ENCODE results near the gene OXSM.

DNA sequence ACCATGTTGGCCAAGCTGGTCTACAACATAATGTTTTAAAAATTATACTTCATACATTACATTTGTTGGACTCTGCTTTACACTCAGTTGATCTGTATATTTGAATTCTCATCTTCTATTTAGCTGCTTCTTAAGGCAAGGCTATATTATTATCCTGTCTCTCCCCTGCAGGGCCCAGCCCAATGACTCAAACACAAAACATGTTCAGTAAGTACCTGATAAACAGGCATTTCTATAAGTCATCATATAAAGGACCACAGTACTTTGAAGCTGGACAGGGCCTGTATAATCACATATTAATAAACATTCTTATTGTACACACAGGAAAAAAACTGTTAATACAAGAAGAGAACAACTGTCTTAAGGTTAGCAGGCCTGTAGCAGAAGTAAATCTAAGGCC is 42.9 kb upstream of the OXSM start:
- TF ChIP-seq POLR2A (IDR thresholded peaks at IDR 0.05), result no peak
- TF ChIP-seq, protein P1, sequence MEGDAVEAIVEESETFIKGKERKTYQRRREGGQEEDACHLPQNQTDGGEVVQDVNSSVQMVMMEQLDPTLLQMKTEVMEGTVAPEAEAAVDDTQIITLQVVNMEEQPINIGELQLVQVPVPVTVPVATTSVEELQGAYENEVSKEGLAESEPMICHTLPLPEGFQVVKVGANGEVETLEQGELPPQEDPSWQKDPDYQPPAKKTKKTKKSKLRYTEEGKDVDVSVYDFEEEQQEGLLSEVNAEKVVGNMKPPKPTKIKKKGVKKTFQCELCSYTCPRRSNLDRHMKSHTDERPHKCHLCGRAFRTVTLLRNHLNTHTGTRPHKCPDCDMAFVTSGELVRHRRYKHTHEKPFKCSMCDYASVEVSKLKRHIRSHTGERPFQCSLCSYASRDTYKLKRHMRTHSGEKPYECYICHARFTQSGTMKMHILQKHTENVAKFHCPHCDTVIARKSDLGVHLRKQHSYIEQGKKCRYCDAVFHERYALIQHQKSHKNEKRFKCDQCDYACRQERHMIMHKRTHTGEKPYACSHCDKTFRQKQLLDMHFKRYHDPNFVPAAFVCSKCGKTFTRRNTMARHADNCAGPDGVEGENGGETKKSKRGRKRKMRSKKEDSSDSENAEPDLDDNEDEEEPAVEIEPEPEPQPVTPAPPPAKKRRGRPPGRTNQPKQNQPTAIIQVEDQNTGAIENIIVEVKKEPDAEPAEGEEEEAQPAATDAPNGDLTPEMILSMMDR (IDR thresholded peaks at IDR 0.05), result no peak
- peak in 1 of 2 donors; percentile 15 for TF ChIP-seq POLR2AphosphoS5 (IDR thresholded peaks at IDR 0.05; ENCODE audit: insufficient read depth in 1 of 2, low read depth in 1 of 2)

Data from vagina (tissue), 2 donors.